ENCODE measurements around the gene PKHD1. TPM values are rescaled to one million over a fixed set of nuclear protein-coding genes. Genes with fewer than 3 reads are reported as not detected.

PKHD1 gene
- total RNA-seq, 1 donor from 2014 or later = not detected

GRCh38 chr6:51778666-51779065, 308.7 kb downstream of the PKHD1 start:
- H3K4me3 Mint-ChIP-seq (ENCODE audit: unreplicated experiment) = no peak overlapping the region
- no peak overlapping the region for H3K27ac Mint-ChIP-seq (ENCODE audit: unreplicated experiment)
- TF ChIP-seq CTCF (IDR thresholded peaks at IDR 0.05) = no peak
- no peaks in the 10 kb centered on the region for H3K36me3 Mint-ChIP-seq (ENCODE audit: low read depth)
- no peak for DNase-seq (ENCODE audit: low spot score)
- no peaks in the 10 kb centered on the region for H3K27me3 Mint-ChIP-seq (ENCODE audit: low read depth)
- H3K9me3 Mint-ChIP-seq (ENCODE audit: low read depth) = no peaks in the 10 kb centered on the region
- no peaks in the 10 kb centered on the region for H3K4me1 Mint-ChIP-seq (ENCODE audit: low read depth)

DNA sequence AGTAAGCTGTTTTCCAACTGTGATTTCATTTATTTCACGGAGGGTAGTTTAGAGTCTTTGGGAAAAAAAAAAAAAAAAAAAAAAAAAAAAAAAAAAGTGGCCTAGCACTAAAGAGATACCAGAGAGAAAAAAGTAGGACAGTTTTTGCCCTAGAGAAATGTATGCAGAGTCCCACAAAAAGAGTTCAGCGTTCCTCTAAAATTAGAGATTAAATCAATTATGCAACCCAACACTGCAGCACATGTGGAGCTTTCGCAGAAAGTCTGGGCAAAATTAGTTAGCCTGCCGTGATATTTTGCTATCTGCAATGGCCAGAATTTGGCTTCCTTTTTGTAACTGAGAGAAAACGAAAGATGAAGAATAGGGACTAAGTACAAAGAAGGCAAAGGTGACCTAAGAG, 309.8 kb downstream of the PKHD1 start:
- Mint-ChIP-seq H3K4me1 (ENCODE audit: low read depth) (no peaks in the 10 kb centered on the region), H3K36me3 (ENCODE audit: low read depth) (no peaks in the 10 kb centered on the region), H3K4me3 (ENCODE audit: unreplicated experiment) (no peak overlapping the region), H3K27ac (ENCODE audit: unreplicated experiment) (no peak overlapping the region), H3K9me3 (ENCODE audit: low read depth) (no peaks in the 10 kb centered on the region), H3K27me3 (ENCODE audit: low read depth) (no peaks in the 10 kb centered on the region)
- TF ChIP-seq CTCF (IDR thresholded peaks at IDR 0.05) = no peak
- no peak for DNase-seq (ENCODE audit: low spot score)

DNA sequence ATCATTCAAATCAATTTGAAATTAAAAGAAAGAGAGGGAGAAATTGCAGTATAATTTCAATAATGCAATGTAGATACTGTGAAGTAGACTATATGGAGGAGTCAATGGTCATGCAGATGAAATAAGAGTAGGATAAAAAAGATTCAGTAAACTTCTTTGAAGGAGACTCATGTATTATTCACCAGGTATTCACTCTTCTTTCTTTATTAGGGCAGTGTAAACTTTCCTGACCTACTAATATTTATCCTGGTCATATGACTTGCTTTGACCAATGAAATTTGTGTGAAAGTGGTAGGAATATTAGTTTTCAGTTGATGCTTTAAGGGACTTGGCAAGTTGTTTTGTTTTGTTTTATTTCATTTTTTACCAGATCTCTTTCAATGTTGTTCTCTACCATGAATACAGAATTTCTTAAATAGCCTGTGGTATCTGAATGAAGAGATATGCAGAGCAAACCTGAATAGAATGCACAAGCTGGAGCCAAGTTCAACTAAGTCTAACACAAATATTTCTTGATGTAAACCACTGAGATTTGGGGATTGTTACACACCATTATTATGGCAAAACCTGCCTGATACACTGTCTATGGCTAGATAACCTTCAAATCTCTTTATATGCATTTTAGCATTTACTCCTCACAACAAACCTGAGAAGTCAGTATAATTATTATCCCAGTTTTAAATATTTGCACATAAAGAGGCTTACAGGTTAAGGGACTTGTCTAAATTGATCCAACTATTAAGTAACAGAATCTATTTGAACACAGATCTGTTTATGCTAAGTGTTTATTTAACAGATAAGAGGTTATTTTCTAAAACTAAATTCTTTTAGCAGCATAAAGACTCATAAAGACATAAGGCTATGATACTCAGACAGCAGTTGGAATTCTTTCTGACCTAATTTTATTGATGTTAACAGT, 311.2 kb downstream of the PKHD1 start:
- no peak for DNase-seq (ENCODE audit: low spot score)
- no peak overlapping the region for H3K4me3 Mint-ChIP-seq (ENCODE audit: unreplicated experiment)
- TF ChIP-seq CTCF (IDR thresholded peaks at IDR 0.05) = no peak

GRCh38 chr6:51768087-51768486, 319.3 kb downstream of the PKHD1 start:
- Mint-ChIP-seq H3K27ac (ENCODE audit: unreplicated experiment) (no peak overlapping the region), H3K27me3 (ENCODE audit: low read depth) (no peaks in the 10 kb centered on the region), H3K9me3 (ENCODE audit: low read depth) (peaks cover 13% of the 10 kb centered on the region), H3K4me3 (ENCODE audit: unreplicated experiment) (no peak overlapping the region), H3K4me1 (ENCODE audit: low read depth) (no peaks in the 10 kb centered on the region), H3K36me3 (ENCODE audit: low read depth) (peaks cover 4% of the 10 kb centered on the region)
- no peak for DNase-seq (ENCODE audit: low spot score)
- no peak for TF ChIP-seq CTCF (IDR thresholded peaks at IDR 0.05)

More for the DNA sequence above, 311.2 kb downstream of the PKHD1 start:
- H3K4me1 Mint-ChIP-seq (ENCODE audit: low read depth) = no peaks in the 10 kb centered on the region
- H3K27ac Mint-ChIP-seq (ENCODE audit: unreplicated experiment) = no peak overlapping the region
- no peaks in the 10 kb centered on the region for H3K27me3 Mint-ChIP-seq (ENCODE audit: low read depth)
- no peaks in the 10 kb centered on the region for H3K9me3 Mint-ChIP-seq (ENCODE audit: low read depth)
- H3K36me3 Mint-ChIP-seq (ENCODE audit: low read depth) = no peaks in the 10 kb centered on the region

DNA sequence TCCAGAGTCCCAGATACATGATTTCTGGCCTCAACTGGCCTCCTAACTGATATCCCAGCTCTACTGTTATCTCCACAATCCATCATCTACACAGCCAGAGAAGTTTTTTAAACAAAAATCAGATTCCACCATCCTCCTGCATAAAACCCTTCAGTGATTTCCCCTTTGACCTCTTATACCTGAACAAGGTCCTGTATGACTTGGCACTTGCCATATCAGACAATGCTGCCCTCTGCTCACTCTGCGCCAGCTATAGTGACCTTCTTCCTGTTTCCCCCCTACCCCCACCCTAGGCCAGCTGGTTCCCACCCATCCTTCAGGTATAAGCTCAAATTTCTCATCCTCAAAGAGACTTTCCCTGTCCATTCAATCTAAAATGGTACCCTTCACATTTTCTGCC, 322.2 kb downstream of the PKHD1 start:
- no peaks in the 10 kb centered on the region for H3K4me1 Mint-ChIP-seq (ENCODE audit: low read depth)
- TF ChIP-seq CTCF (IDR thresholded peaks at IDR 0.05) = no peak
- DNase-seq (ENCODE audit: low spot score) = no peak
- H3K4me3 Mint-ChIP-seq (ENCODE audit: unreplicated experiment) = no peak overlapping the region
- no peaks in the 10 kb centered on the region for H3K27me3 Mint-ChIP-seq (ENCODE audit: low read depth)
- H3K9me3 Mint-ChIP-seq (ENCODE audit: low read depth) = peaks cover 20% of the 10 kb centered on the region
- peaks cover 4% of the 10 kb centered on the region for H3K36me3 Mint-ChIP-seq (ENCODE audit: low read depth)
- H3K27ac Mint-ChIP-seq (ENCODE audit: unreplicated experiment) = no peak overlapping the region
